Loucy (cell line): ENCODE results near the gene MTF1.
A peak's percentile ranks its signal among the peaks of the same experiment; 100 is the strongest.

Experiments used
- H2AFZ ChIP-seq: fragments of 200-600 bp; sonication (generic); 2 replicates; pipeline ENCODE4 v1.6.0; 2016; ENCODE audit warnings: antibody characterized with exemption, mild to moderate bottlenecking, low read length, moderate library complexity
- H3F3A ChIP-seq: fragments of 200-600 bp; 2 replicates; pipeline ENCODE4 v1.6.0; 2016; ENCODE audit warnings: antibody characterized with exemption, low read depth, mild to moderate bottlenecking
- H3K27me3 ChIP-seq: fragments of 200-600 bp; sonication (generic); 2 replicates; pipeline ENCODE4 v1.6.1; 2014; ENCODE audit warnings: low read length, mild to moderate bottlenecking; ENCODE audit not compliant: insufficient read depth, poor library complexity, severe bottlenecking
- H3K36me3 ChIP-seq: fragments of 200-600 bp; sonication (generic); 2 replicates; pipeline ENCODE4 v1.6.1; 2016; ENCODE audit warnings: low read length; ENCODE audit not compliant: insufficient read depth
- H3K4me1 ChIP-seq: fragments of 200-600 bp; sonication (generic); 2 replicates; pipeline ENCODE4 v1.5.1; 2014; ENCODE audit warnings: low read length, mild to moderate bottlenecking; ENCODE audit not compliant: insufficient read depth, poor library complexity, severe bottlenecking
- H3K4me2 ChIP-seq: fragments of 200-600 bp; sonication (generic); 2 replicates; pipeline ENCODE4 v1.6.0; 2014; ENCODE audit warnings: antibody characterized with exemption, low read length, low read depth, mild to moderate bottlenecking; ENCODE audit not compliant: poor library complexity, severe bottlenecking
- H3K4me3 ChIP-seq: fragments of 200-600 bp; sonication (generic); 2 replicates; pipeline ENCODE4 v1.5.1; 2014; ENCODE audit warnings: low read length, mild to moderate bottlenecking, mixed read lengths; ENCODE audit not compliant: poor library complexity, severe bottlenecking
- H3K79me2 ChIP-seq: fragments of 200-600 bp; sonication (generic); 2 replicates; pipeline ENCODE4 v1.6.1; 2014; ENCODE audit warnings: low read length; ENCODE audit not compliant: insufficient read depth
- H3K9ac ChIP-seq: fragments of 200-600 bp; sonication (generic); 2 replicates; pipeline ENCODE4 v1.6.0; 2014; ENCODE audit warnings: mild to moderate bottlenecking, low read depth, low read length, moderate library complexity; ENCODE audit not compliant: poor library complexity, severe bottlenecking
- H3K9me2 ChIP-seq: fragments of 200-600 bp; sonication (generic); replicated peaks from 2 replicates; pipeline ENCODE4 v1.6.1; 2016; ENCODE audit warnings: low read depth, low read length, mixed read lengths
- H3K9me3 ChIP-seq: fragments of 200-600 bp; sonication (generic); 2 replicates; pipeline ENCODE4 v1.6.1; 2014; ENCODE audit warnings: mild to moderate bottlenecking, antibody characterized with exemption, low read length, low read depth; ENCODE audit not compliant: insufficient read depth
- H4K20me1 ChIP-seq: fragments of 200-600 bp; sonication (generic); 2 replicates; pipeline ENCODE4 v1.6.0; 2014; ENCODE audit warnings: antibody characterized with exemption, low read length, mild to moderate bottlenecking; ENCODE audit not compliant: insufficient read depth, poor library complexity, severe bottlenecking
- CTCF ChIP-seq: fragments of 200-600 bp; sonication (generic); conservative IDR thresholded peaks from 2 replicates; pipeline ENCODE4 v1.5.1; 2014; ENCODE audit warnings: mild to moderate bottlenecking, antibody characterized with exemption, low read length
- EZH2phosphoT487 ChIP-seq: fragments of 200-600 bp; IDR thresholded peaks from 2 replicates; pipeline ENCODE4 v1.6.1; 2018; ENCODE audit warnings: antibody characterized with exemption, mild to moderate bottlenecking, moderate library complexity, borderline replicate concordance

MTF1 gene

DNA sequence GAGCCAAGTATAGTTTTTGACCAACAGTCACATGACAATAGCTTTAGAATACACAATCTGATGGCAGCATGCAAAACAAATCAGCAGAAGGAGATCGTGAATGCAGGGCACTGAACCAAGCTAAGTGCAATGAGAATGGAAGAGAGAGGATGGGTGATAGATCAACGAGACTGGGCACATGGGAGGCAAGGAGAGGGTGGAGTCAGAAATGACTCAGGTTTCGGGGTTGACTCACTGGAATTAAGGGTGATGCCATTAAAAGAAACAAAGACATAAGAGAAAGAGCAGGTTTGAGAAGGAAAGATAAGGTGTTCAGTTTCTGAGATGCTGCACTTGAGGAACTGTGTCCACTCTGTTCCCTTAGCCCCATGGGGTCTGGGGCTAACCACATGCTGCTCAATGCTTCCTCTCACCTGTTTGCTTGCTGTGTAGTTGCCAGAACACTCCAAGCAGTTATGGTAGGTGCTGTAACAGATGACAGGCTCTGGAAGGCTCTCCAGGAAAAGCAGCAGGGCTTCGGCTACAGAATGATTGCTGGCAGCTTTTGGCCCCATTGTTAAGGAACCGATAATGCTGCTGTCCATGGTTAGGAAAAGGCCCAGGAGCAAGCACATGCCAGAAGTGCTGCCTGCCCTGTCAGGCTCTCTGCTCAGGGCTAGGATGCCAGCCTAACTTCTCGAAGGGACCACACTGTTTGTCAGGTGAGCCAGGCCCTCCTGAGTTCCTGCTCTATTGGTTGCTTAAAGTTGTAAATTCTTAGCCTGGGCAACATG is 6.1 kb upstream of the MTF1 start:
- Histone ChIP-seq H3K9me2 (no peaks in the 10 kb centered on the region), H3K4me2 (no peak overlapping the region), H3K9me3 (no peaks in the 10 kb centered on the region), H3F3A (no peaks in the 10 kb centered on the region), H3K4me1 (peaks cover under 1% of the 10 kb centered on the region), H4K20me1 (no peaks in the 10 kb centered on the region), H3K4me3 (no peak overlapping the region), H3K9ac (no peak overlapping the region), H2AFZ (no peak overlapping the region), H3K36me3 (peaks cover 59% of the 10 kb centered on the region; the same call in 1 of the 2 replicates), H3K79me2 (no peaks in the 10 kb centered on the region), H3K27me3 (no peaks in the 10 kb centered on the region)
- TF ChIP-seq EZH2phosphoT487: no peak
- TF ChIP-seq CTCF: no peak

GRCh38 chr1:37862330-37862729 is 2.9 kb upstream of the MTF1 start:
- peaks cover 22% of the 10 kb centered on the region for H3K79me2 ChIP-seq
- peaks cover 13% of the 10 kb centered on the region for H3K4me1 ChIP-seq
- H3K9ac ChIP-seq: no peak overlapping the region
- no peaks in the 10 kb centered on the region for H3K9me2 ChIP-seq
- no peaks in the 10 kb centered on the region for H3F3A ChIP-seq
- H3K36me3 ChIP-seq: peaks cover 36% of the 10 kb centered on the region; the same call in 1 of the 2 replicates
- H3K9me3 ChIP-seq: no peaks in the 10 kb centered on the region
- H3K27me3 ChIP-seq: no peaks in the 10 kb centered on the region
- TF ChIP-seq EZH2phosphoT487: no peak
- no peak overlapping the region for H3K4me3 ChIP-seq
- H3K4me2 ChIP-seq: no peak overlapping the region
- H4K20me1 ChIP-seq: peaks cover 14% of the 10 kb centered on the region
- H2AFZ ChIP-seq: no peak overlapping the region

DNA sequence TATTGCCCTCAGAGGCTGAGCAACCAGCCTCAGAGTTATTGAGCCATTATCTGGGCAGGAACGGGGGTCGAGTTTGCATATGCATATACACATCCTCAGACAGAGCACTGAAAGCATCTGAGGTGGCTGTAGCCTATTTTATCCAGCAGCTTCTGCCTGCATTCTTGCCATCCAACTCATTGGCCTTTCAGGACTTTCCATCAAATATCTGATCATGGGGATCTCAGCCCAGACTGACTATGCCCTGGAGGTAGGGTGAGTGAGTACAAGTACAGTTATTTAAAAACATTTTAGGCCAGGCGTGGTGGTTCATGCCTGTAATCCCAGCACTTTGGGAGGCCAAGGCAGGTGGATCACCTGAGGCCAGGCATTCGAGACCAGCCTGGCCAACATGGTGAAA is 1.8 kb upstream of the MTF1 start:
- Histone ChIP-seq H3K9me3 (no peaks in the 10 kb centered on the region), H3K79me2 (peaks cover 30% of the 10 kb centered on the region), H3K27me3 (no peaks in the 10 kb centered on the region), H3F3A (no peaks in the 10 kb centered on the region), H3K4me2 (no peak overlapping the region), H3K4me3 (no peak overlapping the region), H3K9ac (no peak overlapping the region), H3K9me2 (no peaks in the 10 kb centered on the region), H3K4me1 (peaks cover 21% of the 10 kb centered on the region), H2AFZ (no peak overlapping the region), H3K36me3 (peaks cover 30% of the 10 kb centered on the region; the same call in 1 of the 2 replicates), H4K20me1 (peaks cover 14% of the 10 kb centered on the region)
- TF ChIP-seq EZH2phosphoT487: no peak
- TF ChIP-seq CTCF: no peak

DNA sequence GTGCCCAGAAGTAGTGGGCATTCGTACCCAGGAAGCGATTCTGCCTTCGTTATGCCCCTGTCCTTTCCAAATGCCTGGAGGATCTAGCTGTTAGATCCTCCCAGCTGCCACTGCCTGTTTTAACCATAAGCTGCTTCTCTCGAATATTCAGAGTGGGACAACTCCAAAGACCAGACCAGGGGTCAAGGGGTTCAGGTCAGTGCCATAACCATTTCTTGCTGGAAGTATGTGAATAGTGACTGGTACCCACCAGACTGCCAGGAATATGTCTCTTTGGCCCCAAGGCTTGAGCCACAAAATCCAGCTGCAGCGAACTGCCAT is 914 bp upstream of the MTF1 start:
- Histone ChIP-seq H3K36me3 (peaks cover 22% of the 10 kb centered on the region; the same call in 1 of the 2 replicates), H3K4me1 (peaks cover 25% of the 10 kb centered on the region), H4K20me1 (peaks cover 14% of the 10 kb centered on the region), H3K9me3 (no peaks in the 10 kb centered on the region), H3K4me3 (peak overlapping the region; percentile 94), H2AFZ (0 out of 2 replicates have a peak overlapping the region, but pooled peaks have one; percentile 14), H3K4me2 (peak overlapping the region; percentile 73), H3K27me3 (no peaks in the 10 kb centered on the region), H3K9ac (peak overlapping the region; percentile 80), H3F3A (no peaks in the 10 kb centered on the region), H3K79me2 (peaks cover 31% of the 10 kb centered on the region), H3K9me2 (no peaks in the 10 kb centered on the region)
- TF ChIP-seq EZH2phosphoT487 (no peak), CTCF (no peak)
